GM15510 (cell line): ENCODE results near the gene CCDC178.

Source experiments
- POLR2A ChIP-seq: IDR thresholded peaks from 3 replicates; pipeline ENCODE4 v1.6.1; 2011; ENCODE audit warnings: borderline replicate concordance; ENCODE audit not compliant: insufficient read length; ENCODE audit errors: extremely low read depth

CCDC178 gene

GRCh38 chr18:32888306-32888705 lies 552.2 kb downstream of the CCDC178 start:
- TF ChIP-seq POLR2A, result no peak
